Suprapubic skin (tissue), 4 donors: ENCODE measurements around the gene DMTF1. TPM values are rescaled to one million over a fixed set of nuclear protein-coding genes. Genes with fewer than 3 reads are reported as not detected.
"Not testable (repeated sequence)": the region's sequence is repeated elsewhere in the genome, so short reads cannot be mapped to it uniquely, and the experiment has no call there.

Experiments used
- DNase-seq, 2 donors: peaks; one replicate each; pipeline ENCODE4 v3.0.0-alpha.2; 2019; ENCODE audit warnings: low spot score in 2 of 2
- H3K27ac ChIP-seq: fragments of 200-600 bp; sonication (generic); one replicate; pipeline ENCODE4 v1.5.1; 2019
- H3K27me3 ChIP-seq: fragments of 200-600 bp; sonication (generic); one replicate; pipeline ENCODE4 v1.5.1; 2019
- H3K36me3 ChIP-seq: fragments of 200-600 bp; sonication (generic); one replicate; pipeline ENCODE4 v1.5.1; 2019
- H3K4me1 ChIP-seq: fragments of 200-600 bp; sonication (generic); one replicate; pipeline ENCODE4 v1.5.1; 2019
- H3K4me3 ChIP-seq: fragments of 200-600 bp; sonication (generic); one replicate; pipeline ENCODE4 v1.5.1; 2019; ENCODE audit warnings: mild to moderate bottlenecking
- H3K9me3 ChIP-seq: fragments of 200-600 bp; sonication (generic); one replicate; pipeline ENCODE4 v1.5.1; 2019
- EP300 ChIP-seq: sonication (generic); formaldehyde crosslinking; IDR thresholded peaks from one replicate; pipeline ENCODE4 v1.6.1; 2017; ENCODE audit warnings: antibody characterized with exemption
- POLR2A ChIP-seq, 2 donors: fragments of 450-650 bp; IDR thresholded peaks; one replicate each; pipeline ENCODE4 v1.6.1; 2017; ENCODE audit warnings: antibody characterized with exemption in 2 of 2, mild to moderate bottlenecking in 2 of 2, moderate library complexity in 2 of 2
- POLR2AphosphoS5 ChIP-seq, 3 donors: sonication (generic); formaldehyde crosslinking; IDR thresholded peaks; one replicate each; pipeline ENCODE4 v1.6.1; 2017; ENCODE audit warnings: antibody characterized with exemption in 3 of 3
- WGBS: methylation state at CpG from one replicate; pipeline ENCODE4 v1.1.5; 2018; 5-methylcytosine and 5-hydroxymethylcytosine counted together
- total RNA-seq, 4 donors: library from RNA; depleted of rRNA; stranded (reverse); fragments of >200 nt; gene quantifications; one replicate each; pipeline ENCODE4 v1.1.0, GENCODE V29; 2016

Gene DMTF1
- total RNA-seq, 4 donors from 2014 or later: 42.9 to 217 (median 61.6) TPM

DNA sequence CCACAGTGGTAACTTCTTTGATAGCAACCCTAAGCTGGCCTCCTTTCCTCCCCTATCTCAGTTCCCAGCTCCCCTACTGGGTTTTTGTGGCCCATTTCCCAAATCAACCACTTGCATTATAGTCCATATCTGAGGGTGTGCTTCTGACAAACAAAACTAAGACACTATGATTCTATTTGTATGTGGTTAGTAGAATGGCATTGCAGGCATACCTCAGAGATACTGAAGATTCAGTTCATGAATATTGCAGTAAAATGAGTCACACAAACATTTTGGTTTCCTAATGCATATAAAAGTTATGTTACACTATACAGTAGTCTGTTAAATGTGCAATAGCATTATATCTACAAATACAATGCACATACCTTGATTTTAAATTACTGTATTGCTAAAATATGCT, 82.7 kb downstream of the DMTF1 start:
- Histone ChIP-seq H3K27me3 (no peaks in the 10 kb centered on the region), H3K36me3 (no peaks in the 10 kb centered on the region), H3K9me3 (no peaks in the 10 kb centered on the region), H3K4me3 (no peak overlapping the region), H3K4me1 (peaks cover 9% of the 10 kb centered on the region), H3K27ac (no peak overlapping the region)
- no peak for DNase-seq
- TF ChIP-seq EP300: no peak
- no peak for TF ChIP-seq POLR2A (IDR thresholded peaks at IDR 0.05)
- TF ChIP-seq POLR2AphosphoS5 (IDR thresholded peaks at IDR 0.05): no peak

DNA sequence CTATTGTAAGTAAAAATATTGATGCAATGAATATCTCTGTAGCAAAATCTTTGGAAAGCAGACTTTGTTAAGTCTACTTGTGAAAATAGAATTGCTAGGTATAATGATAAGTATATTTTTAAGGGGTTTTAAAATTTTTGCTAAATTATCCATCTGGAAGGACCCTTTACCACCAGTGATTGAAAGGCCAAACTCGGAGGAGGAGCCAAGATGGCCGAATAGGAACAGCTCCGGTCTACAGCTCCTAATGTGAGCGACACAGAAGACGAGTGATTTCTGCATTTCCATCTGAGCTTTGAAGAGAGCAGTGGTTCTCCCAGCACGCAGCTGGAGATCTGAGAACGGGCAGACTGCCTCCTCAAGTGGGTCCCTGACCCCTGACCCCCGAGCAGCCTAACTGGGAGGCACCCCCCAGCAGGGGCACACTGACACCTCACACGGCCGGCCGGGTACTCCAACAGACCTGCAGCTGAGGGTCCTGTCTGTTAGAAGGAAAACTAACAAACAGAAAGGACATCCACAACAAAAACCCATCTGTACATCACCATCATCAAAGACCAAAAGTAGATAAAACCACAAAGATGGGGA, 86.3 kb downstream of the DMTF1 start:
- H3K36me3 ChIP-seq, H3K27ac ChIP-seq, H3K4me3 ChIP-seq, H3K9me3 ChIP-seq, DNase-seq, H3K4me1 ChIP-seq, H3K27me3 ChIP-seq: not testable (repeated sequence)
- WGBS: 71% methylated on average over 11 of the region's 11 CpGs

DNA sequence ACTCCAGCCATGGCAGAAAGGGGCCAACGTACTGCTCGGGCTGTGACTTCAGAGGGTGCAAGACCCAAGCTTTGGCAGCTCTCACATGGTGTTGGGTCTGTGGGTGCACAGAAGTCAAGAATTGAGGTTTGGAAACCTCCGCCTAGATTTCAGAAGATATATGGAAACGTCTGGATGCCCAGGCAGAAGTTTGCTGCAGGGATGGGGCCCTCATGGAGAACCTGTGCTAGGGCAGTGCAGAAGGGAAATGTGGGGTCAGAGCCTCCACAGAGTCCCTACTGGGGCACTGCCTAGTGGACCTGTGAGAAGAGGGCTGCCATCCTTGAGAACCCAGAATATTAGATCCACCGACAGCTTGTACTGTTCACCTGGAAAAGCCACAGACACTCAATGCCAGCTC, 93.4 kb downstream of the DMTF1 start:
- H3K36me3 ChIP-seq, H3K4me3 ChIP-seq, H3K27me3 ChIP-seq, H3K9me3 ChIP-seq, H3K27ac ChIP-seq, DNase-seq, H3K4me1 ChIP-seq: not testable (repeated sequence)
- WGBS: 94% methylated on average over 5 of the region's 5 CpGs

Other genes starting within 250 kb of the DMTF1 start
- 10 to 100 TPM in 1 of 4 donors, 1 to 10 TPM in 3; 2.9 to 13.8 (median 5.8) TPM for gene ELAPOR2, start 92.8 kb upstream of the DMTF1 start, total RNA-seq
- gene TMEM243, start 67.3 kb downstream of the DMTF1 start, total RNA-seq: 10 to 100 TPM; 27.7 to 76.0 (median 39.2) TPM
- 10 to 100 TPM; 18.5 to 68.6 (median 31.7) TPM for gene CROT, start 193.2 kb downstream of the DMTF1 start, total RNA-seq